Chondrocyte (in vitro differentiated cells): ENCODE results near the gene DHPS. TPM values are rescaled to one million over a fixed set of nuclear protein-coding genes. Genes with fewer than 3 reads are reported as not detected.
A peak's percentile ranks its signal among the peaks of the same experiment; 100 is the strongest.

Source experiments
- DNase-seq: peaks from one replicate; pipeline ENCODE4 v3.0.0; 2021; ENCODE audit warnings: mixed read lengths, low spot score
- H3K27ac Mint-ChIP-seq: one replicate; pipeline ENCODE4 v1.8.0; 2021; ENCODE audit warnings: mild to moderate bottlenecking, moderate library complexity, mixed read lengths; ENCODE audit not compliant: unreplicated experiment
- H3K27me3 Mint-ChIP-seq: 2 replicates; pipeline ENCODE4 v1.8.0; 2021; ENCODE audit warnings: low read depth, mixed read lengths
- H3K36me3 Mint-ChIP-seq: 2 replicates; pipeline ENCODE4 v1.8.0; 2021; ENCODE audit warnings: low read depth, mixed read lengths
- H3K4me1 Mint-ChIP-seq: 2 replicates; pipeline ENCODE4 v1.8.0; 2021; ENCODE audit warnings: low read depth, mild to moderate bottlenecking, mixed read lengths
- H3K4me3 Mint-ChIP-seq: one replicate; pipeline ENCODE4 v1.8.0; 2021; ENCODE audit warnings: mild to moderate bottlenecking, moderate library complexity, mixed read lengths; ENCODE audit not compliant: unreplicated experiment
- H3K9me3 Mint-ChIP-seq: 2 replicates; pipeline ENCODE4 v1.8.0; 2021; ENCODE audit warnings: low read depth, mixed read lengths
- total RNA-seq: library from RNA; stranded (reverse); gene quantifications from 3 replicates; pipeline ENCODE4 v1.2.1, GENCODE V29; 2021
- TF ChIP-seq, protein P1 (sequence below): fragments of 200-600 bp; sonication (generic); IDR thresholded peaks from 2 replicates; pipeline ENCODE4 v1.5.0; 2021; ENCODE audit warnings: antibody characterized with exemption, mild to moderate bottlenecking, moderate library complexity

DHPS gene
- total RNA-seq, 1 donor from 2014 or later, result 37.8 TPM

DNA sequence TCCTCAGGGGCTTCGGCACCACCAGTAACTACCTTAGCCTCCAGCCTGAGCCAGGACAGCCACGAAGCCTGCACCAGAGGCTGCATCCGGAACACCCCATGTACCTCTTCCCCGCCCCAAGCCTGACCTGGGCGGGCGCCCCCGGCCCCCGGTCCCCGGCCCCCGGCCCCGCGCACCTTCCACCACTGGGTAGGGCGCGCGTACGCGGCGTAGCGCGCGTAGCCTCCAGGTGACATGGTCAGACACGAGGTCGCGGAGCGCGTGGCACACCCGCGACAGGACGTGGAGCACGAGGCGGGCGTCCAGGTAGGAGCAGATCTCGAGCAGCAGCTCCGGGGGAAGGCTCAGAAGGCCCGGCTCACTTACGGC is 14.3 kb upstream of the DHPS start:
- H3K9me3 Mint-ChIP-seq, result no peaks in the 10 kb centered on the region
- TF ChIP-seq, protein P1, sequence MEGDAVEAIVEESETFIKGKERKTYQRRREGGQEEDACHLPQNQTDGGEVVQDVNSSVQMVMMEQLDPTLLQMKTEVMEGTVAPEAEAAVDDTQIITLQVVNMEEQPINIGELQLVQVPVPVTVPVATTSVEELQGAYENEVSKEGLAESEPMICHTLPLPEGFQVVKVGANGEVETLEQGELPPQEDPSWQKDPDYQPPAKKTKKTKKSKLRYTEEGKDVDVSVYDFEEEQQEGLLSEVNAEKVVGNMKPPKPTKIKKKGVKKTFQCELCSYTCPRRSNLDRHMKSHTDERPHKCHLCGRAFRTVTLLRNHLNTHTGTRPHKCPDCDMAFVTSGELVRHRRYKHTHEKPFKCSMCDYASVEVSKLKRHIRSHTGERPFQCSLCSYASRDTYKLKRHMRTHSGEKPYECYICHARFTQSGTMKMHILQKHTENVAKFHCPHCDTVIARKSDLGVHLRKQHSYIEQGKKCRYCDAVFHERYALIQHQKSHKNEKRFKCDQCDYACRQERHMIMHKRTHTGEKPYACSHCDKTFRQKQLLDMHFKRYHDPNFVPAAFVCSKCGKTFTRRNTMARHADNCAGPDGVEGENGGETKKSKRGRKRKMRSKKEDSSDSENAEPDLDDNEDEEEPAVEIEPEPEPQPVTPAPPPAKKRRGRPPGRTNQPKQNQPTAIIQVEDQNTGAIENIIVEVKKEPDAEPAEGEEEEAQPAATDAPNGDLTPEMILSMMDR, result no peak
- DNase-seq, result no peak
- peaks cover 10% of the 10 kb centered on the region for H3K36me3 Mint-ChIP-seq
- H3K27me3 Mint-ChIP-seq, result no peaks in the 10 kb centered on the region
- H3K4me1 Mint-ChIP-seq, result peaks cover 10% of the 10 kb centered on the region
- no peak overlapping the region for H3K27ac Mint-ChIP-seq
- peak overlapping the region; percentile 82 for H3K4me3 Mint-ChIP-seq

DNA sequence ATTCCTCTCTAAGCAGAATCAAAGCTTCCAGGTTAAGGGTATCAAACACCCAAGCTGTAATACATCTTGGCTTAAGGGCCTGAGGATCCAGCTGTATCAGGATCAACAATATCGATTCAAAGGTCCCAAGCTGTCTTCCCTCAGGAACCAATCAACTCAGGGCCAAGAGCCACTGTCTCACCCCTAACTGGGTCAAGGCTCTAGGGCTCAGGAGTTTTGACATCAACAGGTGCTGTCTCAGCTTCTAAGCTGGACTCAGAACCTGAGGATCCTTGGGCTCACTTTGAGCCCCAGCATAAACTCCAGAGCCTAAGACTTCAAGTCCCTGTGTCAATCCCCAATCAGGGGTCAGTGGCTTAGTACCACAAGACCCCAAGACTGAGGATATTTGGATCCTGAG is 13.8 kb upstream of the DHPS start:
- H3K4me3 Mint-ChIP-seq, result peak overlapping the region; percentile 82
- TF ChIP-seq, protein P1, result no peak
- H3K9me3 Mint-ChIP-seq, result no peaks in the 10 kb centered on the region
- no peaks in the 10 kb centered on the region for H3K27me3 Mint-ChIP-seq
- DNase-seq, result no peak
- H3K36me3 Mint-ChIP-seq, result peaks cover 6% of the 10 kb centered on the region
- peaks cover 10% of the 10 kb centered on the region for H3K4me1 Mint-ChIP-seq
- no peak overlapping the region for H3K27ac Mint-ChIP-seq

GRCh38 chr19:12695096-12695495 is 13.4 kb upstream of the DHPS start:
- Mint-ChIP-seq H3K4me3 (no peak overlapping the region), H3K27me3 (no peaks in the 10 kb centered on the region), H3K27ac (no peak overlapping the region), H3K4me1 (peaks cover 10% of the 10 kb centered on the region), H3K9me3 (no peaks in the 10 kb centered on the region), H3K36me3 (peaks cover 6% of the 10 kb centered on the region)
- TF ChIP-seq, protein P1, result no peak
- DNase-seq, result no peak

GRCh38 chr19:12694641-12695040 is 13.0 kb upstream of the DHPS start:
- peak; percentile 92 for DNase-seq
- TF ChIP-seq, protein P1, result no peak
- Mint-ChIP-seq H3K4me3 (no peak overlapping the region), H3K36me3 (peaks cover 5% of the 10 kb centered on the region), H3K27ac (no peak overlapping the region), H3K9me3 (no peaks in the 10 kb centered on the region), H3K4me1 (peaks cover 10% of the 10 kb centered on the region), H3K27me3 (no peaks in the 10 kb centered on the region)

- TF ChIP-seq, protein P1, result no peak
- Mint-ChIP-seq H3K27ac (no peak overlapping the region), H3K4me1 (peaks cover 7% of the 10 kb centered on the region), H3K4me3 (no peak overlapping the region), H3K36me3 (no peaks in the 10 kb centered on the region), H3K9me3 (no peaks in the 10 kb centered on the region), H3K27me3 (no peaks in the 10 kb centered on the region)
- no peak for DNase-seq
These were observed 11.3 kb upstream of the DHPS start for GRCh38 chr19:12692960-12693359.
